ENCODE data around the gene C20orf144. TPM values are rescaled to one million over a fixed set of nuclear protein-coding genes. Genes with fewer than 3 reads are reported as not detected.

The C20orf144 gene
- total RNA-seq, 4 donors from 2014 or later = not detected

DNA sequence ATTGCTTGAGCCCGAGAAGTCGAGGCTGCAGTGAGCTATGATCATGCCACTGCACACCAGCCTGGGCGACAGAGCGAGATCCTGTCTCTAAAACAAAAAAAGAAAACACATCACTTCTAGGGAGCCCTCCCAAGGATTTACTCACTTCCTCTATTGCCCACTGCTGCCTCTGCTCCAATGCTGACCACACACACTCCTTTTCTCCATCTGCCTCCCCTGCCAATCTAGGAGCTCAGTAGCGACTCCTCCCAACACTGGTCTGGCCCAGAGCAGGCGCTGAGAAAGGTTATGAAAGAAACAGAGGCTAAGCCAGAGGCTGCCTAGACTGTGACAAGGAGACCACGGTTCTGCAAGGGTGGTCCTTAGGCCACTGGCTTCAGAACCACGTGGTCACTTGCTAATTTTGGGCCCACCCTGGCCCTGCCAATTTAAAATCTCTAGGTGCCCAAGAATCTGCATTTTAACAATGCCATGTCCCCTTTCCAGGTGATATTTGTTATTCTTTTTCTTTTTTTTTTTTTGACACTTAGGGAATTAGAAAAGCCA, 25.3 kb downstream of the C20orf144 start:
- Histone ChIP-seq H3K4me1 (peaks cover 22% of the 10 kb centered on the region), H3K4me3 (no peak overlapping the region), H3K9me3 (no peaks in the 10 kb centered on the region), H3K36me3 (no peaks in the 10 kb centered on the region), H3K27ac (no peak overlapping the region), H3K27me3 (no peaks in the 10 kb centered on the region)
- WGBS = 67% methylated on average over 8 of the region's 8 CpGs
- no peak for TF ChIP-seq POLR2A (IDR thresholded peaks at IDR 0.05)
- no peak for TF ChIP-seq EP300 (IDR thresholded peaks at IDR 0.05)
- TF ChIP-seq POLR2AphosphoS5 (IDR thresholded peaks at IDR 0.05) = no peak
- TF ChIP-seq, protein P1, sequence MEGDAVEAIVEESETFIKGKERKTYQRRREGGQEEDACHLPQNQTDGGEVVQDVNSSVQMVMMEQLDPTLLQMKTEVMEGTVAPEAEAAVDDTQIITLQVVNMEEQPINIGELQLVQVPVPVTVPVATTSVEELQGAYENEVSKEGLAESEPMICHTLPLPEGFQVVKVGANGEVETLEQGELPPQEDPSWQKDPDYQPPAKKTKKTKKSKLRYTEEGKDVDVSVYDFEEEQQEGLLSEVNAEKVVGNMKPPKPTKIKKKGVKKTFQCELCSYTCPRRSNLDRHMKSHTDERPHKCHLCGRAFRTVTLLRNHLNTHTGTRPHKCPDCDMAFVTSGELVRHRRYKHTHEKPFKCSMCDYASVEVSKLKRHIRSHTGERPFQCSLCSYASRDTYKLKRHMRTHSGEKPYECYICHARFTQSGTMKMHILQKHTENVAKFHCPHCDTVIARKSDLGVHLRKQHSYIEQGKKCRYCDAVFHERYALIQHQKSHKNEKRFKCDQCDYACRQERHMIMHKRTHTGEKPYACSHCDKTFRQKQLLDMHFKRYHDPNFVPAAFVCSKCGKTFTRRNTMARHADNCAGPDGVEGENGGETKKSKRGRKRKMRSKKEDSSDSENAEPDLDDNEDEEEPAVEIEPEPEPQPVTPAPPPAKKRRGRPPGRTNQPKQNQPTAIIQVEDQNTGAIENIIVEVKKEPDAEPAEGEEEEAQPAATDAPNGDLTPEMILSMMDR (IDR thresholded peaks at IDR 0.05) = no peak
- no peak for DNase-seq (ENCODE audit: low spot score in 2 of 2)

DNA sequence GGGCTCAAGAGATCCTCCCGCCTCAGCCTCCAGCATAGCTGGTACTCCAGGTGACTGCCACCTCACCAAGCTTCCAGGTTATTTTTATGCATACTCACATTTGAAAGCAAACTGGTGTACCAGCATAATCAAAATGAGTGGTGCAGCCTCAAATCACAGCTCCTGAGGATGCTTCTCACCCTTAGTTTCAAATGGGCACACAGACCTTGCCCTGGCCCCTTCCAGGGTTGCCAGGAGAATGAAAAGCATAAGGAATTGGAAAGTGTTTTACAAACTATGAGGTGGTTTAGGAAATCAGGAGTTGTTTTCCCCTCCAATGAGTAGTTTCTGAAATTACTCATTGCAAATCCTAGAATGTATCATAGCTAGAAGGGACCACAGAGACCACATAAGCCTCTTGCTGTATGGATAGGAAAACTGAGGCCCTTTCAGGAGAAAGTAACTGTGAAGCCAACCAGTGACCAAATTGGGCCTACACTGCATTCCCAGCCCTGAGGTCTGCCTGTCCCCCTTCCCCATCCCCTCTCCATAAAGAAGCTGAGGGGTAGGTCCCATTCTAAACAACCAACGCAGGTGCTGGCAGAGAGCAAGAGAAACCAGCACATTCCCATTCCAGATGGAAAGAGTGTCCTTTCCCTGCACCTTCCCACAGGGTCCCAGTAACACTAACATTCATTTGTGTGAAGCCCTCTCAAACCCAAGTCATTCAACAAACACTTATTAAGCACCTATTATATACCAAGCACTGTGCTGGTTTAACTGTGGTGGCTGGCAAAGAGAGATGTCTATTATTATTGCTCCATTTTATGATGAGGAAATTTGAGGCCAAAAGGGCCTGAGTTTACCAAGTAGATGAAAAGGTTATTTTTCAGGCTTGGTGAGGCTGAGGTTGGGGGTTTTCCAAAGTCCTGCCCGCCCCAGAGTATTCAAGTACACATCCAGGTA, 26.1 kb downstream of the C20orf144 start:
- Histone ChIP-seq H3K9me3 (no peaks in the 10 kb centered on the region), H3K27me3 (no peaks in the 10 kb centered on the region), H3K36me3 (no peaks in the 10 kb centered on the region), H3K4me1 (peaks cover 22% of the 10 kb centered on the region), H3K4me3 (no peak overlapping the region), H3K27ac (no peak overlapping the region)
- WGBS = 87% methylated on average over 3 of the region's 3 CpGs
- no peak for DNase-seq (ENCODE audit: low spot score in 2 of 2)
- TF ChIP-seq POLR2AphosphoS5 (IDR thresholded peaks at IDR 0.05) (no peak), POLR2A (IDR thresholded peaks at IDR 0.05) (no peak), EP300 (IDR thresholded peaks at IDR 0.05) (no peak)
- TF ChIP-seq, protein P1 (IDR thresholded peaks at IDR 0.05) = no peak

DNA sequence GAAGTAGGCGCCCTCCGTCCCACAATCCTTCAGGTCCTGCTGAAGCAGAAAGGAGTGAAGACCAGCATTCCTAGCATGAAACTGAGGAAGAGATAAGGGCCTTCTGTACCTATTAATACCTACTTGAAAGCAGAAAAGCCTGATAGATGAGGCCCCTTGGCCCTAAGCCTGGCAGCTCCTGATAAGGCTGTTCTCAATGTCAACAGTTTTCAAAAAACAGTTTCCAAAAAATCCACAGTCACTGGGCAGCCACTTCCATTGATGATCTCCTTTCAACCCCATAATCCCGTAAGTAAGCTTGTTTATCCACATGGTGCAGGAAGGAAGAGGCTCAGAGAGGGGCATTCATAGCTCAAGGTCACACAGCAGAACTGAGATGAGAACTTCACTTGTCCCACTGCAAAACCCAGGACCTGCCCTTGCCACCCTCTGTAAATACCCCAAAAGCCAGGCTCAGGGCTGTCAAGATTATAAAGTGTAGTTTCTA, 26.9 kb downstream of the C20orf144 start:
- H3K4me1 ChIP-seq = peaks cover 28% of the 10 kb centered on the region
- H3K27ac ChIP-seq = no peak overlapping the region
- no peaks in the 10 kb centered on the region for H3K36me3 ChIP-seq
- no peaks in the 10 kb centered on the region for H3K9me3 ChIP-seq
- no peaks in the 10 kb centered on the region for H3K27me3 ChIP-seq
- H3K4me3 ChIP-seq = no peak overlapping the region
- no peak for TF ChIP-seq POLR2AphosphoS5 (IDR thresholded peaks at IDR 0.05)
- no peak for TF ChIP-seq EP300 (IDR thresholded peaks at IDR 0.05)
- TF ChIP-seq, protein P1 (IDR thresholded peaks at IDR 0.05) = no peak
- TF ChIP-seq POLR2A (IDR thresholded peaks at IDR 0.05) = no peak
- no peak for DNase-seq (ENCODE audit: low spot score in 2 of 2)
- 82% methylated on average over 3 of the region's 3 CpGs for WGBS

DNA sequence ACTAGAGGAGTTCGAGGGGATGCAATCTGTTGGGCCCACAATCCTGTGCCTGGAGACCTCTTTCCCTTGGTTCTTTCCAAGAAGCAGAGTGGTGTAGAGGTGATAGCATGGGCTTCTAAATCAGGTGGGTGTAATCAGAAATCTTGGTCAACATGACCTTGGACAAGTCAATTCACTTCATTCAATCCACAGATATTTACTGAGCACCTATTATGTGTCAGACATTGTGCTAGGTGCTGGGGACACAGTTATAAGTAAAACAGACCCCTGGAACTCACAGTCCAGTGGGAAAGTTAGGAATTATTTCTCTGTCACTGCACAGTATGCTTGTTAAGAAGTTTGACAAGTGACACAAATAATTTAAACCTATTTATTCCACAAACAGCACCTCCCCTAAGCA, 27.4 kb downstream of the C20orf144 start:
- H3K27ac ChIP-seq = no peak overlapping the region
- H3K9me3 ChIP-seq = no peaks in the 10 kb centered on the region
- no peaks in the 10 kb centered on the region for H3K27me3 ChIP-seq
- 92% methylated on average over 1 of the region's 1 CpG for WGBS
- H3K36me3 ChIP-seq = no peaks in the 10 kb centered on the region
- peaks cover 32% of the 10 kb centered on the region for H3K4me1 ChIP-seq
- DNase-seq (ENCODE audit: low spot score in 2 of 2) = no peak
- no peak overlapping the region for H3K4me3 ChIP-seq
- TF ChIP-seq EP300 (IDR thresholded peaks at IDR 0.05) = no peak
- TF ChIP-seq POLR2A (IDR thresholded peaks at IDR 0.05) = no peak
- no peak for TF ChIP-seq POLR2AphosphoS5 (IDR thresholded peaks at IDR 0.05)
- TF ChIP-seq, protein P1 (IDR thresholded peaks at IDR 0.05) = no peak

DNA sequence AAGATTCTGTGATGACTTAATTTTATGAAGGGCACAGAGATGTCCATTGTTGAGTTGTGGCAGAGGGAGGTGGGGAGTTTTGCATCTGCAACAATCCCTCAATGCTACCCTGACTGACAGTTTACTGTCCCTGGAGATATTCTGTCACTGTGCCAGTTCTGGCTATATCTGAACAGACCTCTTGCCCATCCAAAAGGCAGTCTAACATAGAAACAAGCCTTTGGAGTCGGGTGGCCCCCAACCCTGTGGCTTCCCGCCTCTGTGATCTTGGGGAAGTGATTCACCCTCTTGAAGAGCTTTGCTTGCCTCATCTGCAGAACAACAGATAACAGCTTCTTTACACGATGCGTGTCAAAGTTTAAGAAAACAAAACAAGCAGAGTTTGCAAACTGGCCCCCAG, 27.8 kb downstream of the C20orf144 start:
- TF ChIP-seq POLR2AphosphoS5 (IDR thresholded peaks at IDR 0.05) (no peak), POLR2A (IDR thresholded peaks at IDR 0.05) (no peak), EP300 (IDR thresholded peaks at IDR 0.05) (no peak)
- TF ChIP-seq, protein P1 (IDR thresholded peaks at IDR 0.05) = no peak
- H3K9me3 ChIP-seq = no peaks in the 10 kb centered on the region
- H3K4me1 ChIP-seq = peaks cover 31% of the 10 kb centered on the region
- H3K27ac ChIP-seq = no peak overlapping the region
- H3K36me3 ChIP-seq = no peaks in the 10 kb centered on the region
- no peaks in the 10 kb centered on the region for H3K27me3 ChIP-seq
- DNase-seq (ENCODE audit: low spot score in 2 of 2) = no peak
- H3K4me3 ChIP-seq = no peak overlapping the region
- WGBS = 56% methylated on average over 4 of the region's 4 CpGs
